ENCODE measurements around the gene LNPK.

The LNPK gene

GRCh38 chr2:175887776-175888175 lies 114.3 kb downstream of the LNPK start:
- H3K4me3 ChIP-seq (ENCODE audit: low read depth, low read length): no peak overlapping the region
- no peak for DNase-seq (ENCODE audit: low read depth, low spot score)
- ChIA-PET CTCF (no interaction called here), POLR2A (no interaction called here)
- no peak for TF ChIP-seq CTCF (IDR thresholded peaks at IDR 0.05; ENCODE audit: insufficient read depth, low read length, missing control alignments)

- DNase-seq (ENCODE audit: low read depth, low spot score): no peak
- POLR2A ChIA-PET: no interaction called here
- TF ChIP-seq CTCF (IDR thresholded peaks at IDR 0.05; ENCODE audit: insufficient read depth, low read length, missing control alignments): no peak
- CTCF ChIA-PET: interaction anchor here (1.8 kb wide), 1 partner anchor 10 kb away, joined by 4 read pairs; no protein-coding TSS in a partner anchor
- H3K4me3 ChIP-seq (ENCODE audit: low read depth, low read length): no peak overlapping the region
These were observed 117.2 kb downstream of the LNPK start for GRCh38 chr2:175884697-175885393.

- no peak for TF ChIP-seq CTCF (IDR thresholded peaks at IDR 0.05; ENCODE audit: insufficient read depth, low read length, missing control alignments)
- CTCF ChIA-PET: interaction anchor here (1.8 kb wide), 1 partner anchor 8 kb away, joined by 4 read pairs; no protein-coding TSS in a partner anchor
- POLR2A ChIA-PET: no interaction called here
- no peak for DNase-seq (ENCODE audit: low read depth, low spot score)
- H3K4me3 ChIP-seq (ENCODE audit: low read depth, low read length): no peak overlapping the region
These were observed 118.4 kb downstream of the LNPK start for GRCh38 chr2:175883586-175884194.

- no peak overlapping the region for H3K4me3 ChIP-seq (ENCODE audit: low read depth, low read length)
- POLR2A ChIA-PET: no interaction called here
- CTCF ChIA-PET: no interaction called here
- no peak for TF ChIP-seq CTCF (IDR thresholded peaks at IDR 0.05; ENCODE audit: insufficient read depth, low read length, missing control alignments)
- no peak for DNase-seq (ENCODE audit: low read depth, low spot score)
These were observed 122.4 kb downstream of the LNPK start for GRCh38 chr2:175879679-175880078.

GRCh38 chr2:175877845-175878544 lies 124.1 kb downstream of the LNPK start:
- ChIA-PET POLR2A (no interaction called here), CTCF (interaction anchor here (1.5 kb wide), 1 partner anchor 12 kb away, joined by 4 read pairs; no protein-coding TSS in a partner anchor)
- TF ChIP-seq CTCF (IDR thresholded peaks at IDR 0.05; ENCODE audit: insufficient read depth, low read length, missing control alignments): no peak
- no peak overlapping the region for H3K4me3 ChIP-seq (ENCODE audit: low read depth, low read length)
- DNase-seq (ENCODE audit: low read depth, low spot score): no peak

- POLR2A ChIA-PET: no interaction called here
- DNase-seq (ENCODE audit: low read depth, low spot score): no peak
- H3K4me3 ChIP-seq (ENCODE audit: low read depth, low read length): no peak overlapping the region
- CTCF ChIA-PET: interaction anchor here (0.6 kb wide), 1 partner anchor 12 kb away, joined by 3 read pairs; no protein-coding TSS in a partner anchor
- no peak for TF ChIP-seq CTCF (IDR thresholded peaks at IDR 0.05; ENCODE audit: insufficient read depth, low read length, missing control alignments)
These were observed 127.8 kb downstream of the LNPK start for GRCh38 chr2:175874291-175874690.
